Activated CD8-positive, alpha-beta memory T cell treated with anti-CD3 and anti-CD28 coated beads for 4 hours (primary cell): ENCODE results near the gene ARMC9.

Experiments used
- DNase-seq, 2 donors: peaks; one replicate each; pipeline ENCODE4 v3.0.0-alpha.2; 2020; ENCODE audit warnings: low read depth in 2 of 2

Gene ARMC9

GRCh38 chr2:231308631-231309428, 110.4 kb downstream of the ARMC9 start:
- DNase-seq, result no peak

- DNase-seq, result no peak
Observed at GRCh38 chr2:231312066-231312465, 113.6 kb downstream of the ARMC9 start.

- DNase-seq, result no peak
Observed at GRCh38 chr2:231315896-231316295, 117.5 kb downstream of the ARMC9 start.

GRCh38 chr2:231317579-231317978, 119.1 kb downstream of the ARMC9 start:
- DNase-seq, result no peak

- no peak for DNase-seq
Observed at GRCh38 chr2:231318436-231318835, 120.0 kb downstream of the ARMC9 start.

GRCh38 chr2:231318954-231319353, 120.5 kb downstream of the ARMC9 start:
- DNase-seq, result no peak

- DNase-seq, result no peak
Observed at GRCh38 chr2:231319867-231320266, 121.4 kb downstream of the ARMC9 start.

- DNase-seq, result no peak
Observed at GRCh38 chr2:231321021-231321420, 122.6 kb downstream of the ARMC9 start.

- no peak for DNase-seq
Observed at GRCh38 chr2:231321556-231322334, 123.3 kb downstream of the ARMC9 start.

- no peak for DNase-seq
Observed at GRCh38 chr2:231323316-231323715, 124.9 kb downstream of the ARMC9 start.

- no peak for DNase-seq
Observed at GRCh38 chr2:231325826-231326225, 127.4 kb downstream of the ARMC9 start.

GRCh38 chr2:231326404-231326803, 128.0 kb downstream of the ARMC9 start:
- DNase-seq, result no peak

- DNase-seq, result no peak
Observed at GRCh38 chr2:231330311-231330710, 131.9 kb downstream of the ARMC9 start.

GRCh38 chr2:231331533-231331932, 133.1 kb downstream of the ARMC9 start:
- no peak for DNase-seq

GRCh38 chr2:231332388-231332787, 134.0 kb downstream of the ARMC9 start:
- no peak for DNase-seq

- no peak for DNase-seq
Observed at GRCh38 chr2:231332872-231333500, 134.6 kb downstream of the ARMC9 start.

GRCh38 chr2:231334179-231334930, 135.9 kb downstream of the ARMC9 start:
- DNase-seq, result no peak

GRCh38 chr2:231334981-231335380, 136.6 kb downstream of the ARMC9 start:
- DNase-seq, result no peak

GRCh38 chr2:231335591-231335990, 137.2 kb downstream of the ARMC9 start:
- no peak for DNase-seq

- DNase-seq, result no peak
Observed at GRCh38 chr2:231336236-231336635, 137.8 kb downstream of the ARMC9 start.

GRCh38 chr2:231336700-231337099, 138.3 kb downstream of the ARMC9 start:
- DNase-seq, result no peak
